Hypothalamus (tissue), 51 donors: Measurements from ENCODE around the gene FAM107B.
"Not testable (repeated sequence)": the region's sequence is repeated elsewhere in the genome, so short reads cannot be mapped to it uniquely, and the experiment has no call there.

ENCODE experiments used
- DNase-seq, 51 donors: peaks; one replicate each; lab custom pipeline; 2025; lab: John Stamatoyannopoulos, UW

The FAM107B gene

DNA sequence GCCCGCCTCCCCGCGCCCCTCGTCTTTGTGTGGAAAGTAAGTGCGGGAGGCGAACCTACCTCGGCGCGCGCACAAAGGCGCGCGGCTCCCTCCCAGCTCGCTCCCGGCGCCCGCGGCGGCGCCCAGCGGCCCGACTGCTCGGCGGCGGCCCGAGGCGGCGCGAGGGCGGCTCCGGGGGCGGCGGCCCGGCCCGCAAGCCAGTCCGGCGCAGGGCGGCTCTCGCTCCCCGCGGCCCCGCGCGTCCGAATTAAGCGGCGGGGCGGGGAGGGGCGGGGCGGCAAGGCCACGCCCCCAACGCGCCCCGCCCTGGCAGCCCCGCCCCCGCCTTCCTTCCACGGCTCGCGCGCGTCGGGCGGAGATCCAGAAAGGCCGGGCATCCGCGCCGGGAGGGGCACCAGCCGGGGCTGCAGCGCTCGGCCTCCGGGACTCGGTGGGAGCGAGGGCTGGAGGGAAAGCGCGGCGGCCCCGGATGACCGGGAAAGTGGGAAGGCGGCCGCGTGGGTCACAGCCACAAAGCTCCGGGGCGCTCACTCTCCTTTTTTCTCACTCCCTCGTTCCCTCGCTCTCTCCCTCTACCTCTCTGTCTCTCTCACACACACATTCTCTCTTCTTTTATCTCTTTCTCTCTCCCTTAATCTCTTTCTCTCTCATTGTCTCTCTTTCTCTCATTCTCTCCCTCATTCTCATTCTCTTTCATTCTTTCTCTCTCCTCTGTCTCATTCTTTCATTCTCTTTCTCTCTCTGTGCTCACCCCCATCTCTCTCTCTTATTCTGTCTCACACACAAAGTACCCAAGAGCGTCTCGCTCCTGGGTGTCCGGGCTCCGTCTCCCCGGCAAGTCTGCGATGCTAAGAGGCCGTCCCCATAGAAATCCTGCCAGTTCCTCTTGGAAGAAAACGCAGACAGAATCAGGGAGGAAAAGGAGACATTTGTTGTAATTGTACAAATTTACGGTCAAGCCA lies 170.2 kb downstream of the FAM107B start:
- peak in 48 of 51 donors; percentile 16 to 93 (median 80) for DNase-seq

DNA sequence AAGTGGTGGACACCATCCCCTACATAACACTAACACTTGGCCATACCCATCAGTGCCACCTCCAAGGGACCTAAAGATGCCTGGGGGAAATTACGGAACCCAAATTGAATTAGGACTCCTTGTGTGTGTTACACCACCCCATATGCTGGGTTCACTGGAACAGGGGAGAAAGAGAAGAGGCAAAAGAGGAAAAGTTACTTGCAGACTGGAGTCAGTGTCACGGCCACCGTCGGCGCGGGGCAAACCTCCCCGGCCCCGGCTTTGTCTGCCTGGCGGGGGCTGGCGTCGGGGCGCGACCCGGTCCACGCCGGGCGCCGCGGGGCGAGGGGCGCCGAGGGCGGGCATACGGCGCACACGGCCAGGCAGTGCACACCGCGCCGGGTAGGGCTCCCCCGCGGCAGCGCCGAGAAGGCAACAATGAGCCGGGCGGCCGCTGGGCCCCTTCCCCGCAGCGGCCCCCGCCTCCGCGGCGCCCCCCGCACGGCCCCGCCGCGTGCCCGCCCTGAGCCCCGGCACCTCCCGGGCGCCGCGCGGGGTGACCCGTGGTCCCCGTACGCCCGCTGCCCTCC lies 171.1 kb downstream of the FAM107B start:
- DNase-seq = peak in 4 of 51 donors; percentile 11 to 46 (median 28)

DNA sequence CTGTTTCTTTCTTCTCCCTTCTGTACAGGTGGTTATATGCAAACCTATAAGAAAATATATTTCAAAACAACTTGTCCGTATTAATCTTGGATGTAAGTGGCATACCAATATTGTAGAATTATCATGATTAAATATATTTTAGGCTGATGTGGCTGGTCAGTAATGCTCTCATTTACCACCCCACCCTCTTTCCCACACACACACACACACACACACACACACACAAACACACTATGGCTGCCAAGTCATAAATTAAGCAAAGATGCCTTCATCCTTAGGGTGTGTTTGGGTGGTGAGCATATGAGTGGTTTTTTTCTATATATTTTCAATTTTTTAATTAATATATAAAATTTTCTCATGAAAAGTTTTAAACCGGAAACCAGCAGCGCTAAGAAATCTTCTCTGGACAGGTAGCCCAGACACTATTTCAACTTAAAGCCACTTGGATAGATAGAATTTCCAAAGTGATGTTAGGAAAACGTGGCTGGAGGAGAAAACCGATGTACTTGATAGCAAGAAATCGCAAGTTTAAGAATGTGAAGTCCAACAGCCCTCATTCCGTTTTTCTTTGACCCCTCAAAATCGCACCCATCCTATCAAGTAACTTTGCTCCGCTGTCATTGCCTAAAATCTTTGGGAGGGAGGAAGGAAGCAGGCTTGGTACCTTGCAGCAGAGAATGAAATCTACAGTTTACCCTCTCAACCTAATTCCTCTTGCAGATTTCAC lies 171.7 kb downstream of the FAM107B start:
- no peak for DNase-seq

DNA sequence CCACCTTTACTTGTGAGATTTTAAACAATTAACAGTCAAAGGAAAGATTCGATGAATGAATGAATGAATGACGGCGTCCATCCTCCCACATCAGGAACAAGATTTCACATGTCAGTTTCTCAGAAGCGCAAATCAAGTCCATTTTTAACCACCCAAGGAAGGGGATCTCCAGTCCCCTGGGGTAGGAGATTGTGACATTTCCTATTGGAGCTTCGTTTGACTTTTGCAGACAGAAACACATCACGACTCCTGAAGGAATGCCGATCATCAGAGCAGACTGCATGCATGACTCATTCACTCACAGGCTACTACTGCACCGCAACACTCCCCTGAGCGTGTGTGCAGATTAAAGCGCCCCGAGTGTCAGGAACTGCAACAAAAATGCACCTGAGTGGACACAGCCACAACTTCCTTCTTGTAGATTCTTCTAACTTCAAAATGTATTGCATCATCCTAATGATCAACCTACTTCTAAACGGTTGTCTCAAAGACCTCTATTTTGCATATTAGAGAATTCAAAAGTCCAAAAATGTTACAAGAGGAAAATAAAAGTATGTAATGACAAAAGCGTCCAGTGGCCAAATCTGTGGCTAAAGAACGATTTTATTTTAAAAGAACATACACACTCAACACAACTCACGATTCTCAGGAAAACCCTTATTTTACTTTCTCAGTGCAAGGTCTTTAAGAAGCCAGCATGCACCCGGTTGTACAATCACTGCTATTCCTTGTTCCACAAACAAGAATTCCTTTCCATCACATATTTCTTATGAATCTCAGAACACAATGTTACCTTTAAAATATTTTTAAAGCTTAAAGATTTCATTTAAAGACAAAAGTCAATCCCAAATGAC lies 172.6 kb downstream of the FAM107B start:
- DNase-seq = peak in 5 of 51 donors; percentile 15 to 29 (median 27)

- no peak for DNase-seq
These were observed 173.4 kb downstream of the FAM107B start for GRCh38 chr10:14601326-14601725.

- DNase-seq = no peak
These were observed 174.6 kb downstream of the FAM107B start for GRCh38 chr10:14600065-14600464.

DNA sequence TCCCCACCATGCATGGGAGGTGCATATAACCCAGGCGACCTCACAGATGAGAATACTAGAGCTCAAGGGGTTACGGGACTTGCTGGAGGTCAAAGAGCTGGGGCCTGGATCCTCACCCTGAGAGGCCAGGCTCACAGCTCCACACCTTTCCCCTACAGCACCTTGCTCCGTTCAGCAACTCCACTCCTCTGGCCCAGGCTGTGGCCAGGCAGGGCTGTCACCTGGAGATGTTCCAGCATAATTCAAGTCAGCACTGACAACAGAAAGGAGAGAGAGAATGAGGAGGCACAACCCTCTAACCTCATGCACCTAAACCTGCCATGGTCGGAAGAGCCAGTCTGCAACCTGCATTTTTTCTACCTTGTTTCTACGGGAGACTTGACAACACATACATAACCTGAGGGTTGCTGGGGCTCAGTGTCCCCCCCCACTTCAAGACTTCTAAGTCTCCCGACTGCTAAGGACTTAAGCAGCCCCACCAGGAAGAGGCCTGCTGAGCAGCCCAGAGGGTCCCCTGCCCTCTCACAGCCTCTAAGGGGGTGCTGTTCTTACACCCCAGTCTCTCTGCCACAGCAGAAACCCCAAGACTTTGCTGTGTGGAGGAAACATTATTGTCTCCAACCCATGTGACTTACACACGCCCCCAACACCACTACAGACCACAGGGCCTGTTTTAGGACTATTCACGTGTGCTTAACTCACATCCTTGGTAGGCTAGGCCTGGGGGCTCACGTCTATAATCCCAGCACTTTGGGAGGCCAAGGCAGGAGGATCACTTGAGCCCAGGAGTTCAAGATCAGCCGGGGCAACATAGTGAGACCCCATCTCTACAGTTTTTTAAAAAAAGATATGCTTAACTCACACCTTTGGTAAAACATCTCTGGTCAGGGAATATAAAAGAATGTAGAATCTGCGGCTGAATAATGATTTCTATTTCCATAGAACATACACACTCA lies 175.6 kb downstream of the FAM107B start:
- DNase-seq = no peak

GRCh38 chr10:14595526-14596182 lies 179.0 kb downstream of the FAM107B start:
- no peak for DNase-seq

GRCh38 chr10:14594878-14595525 lies 179.7 kb downstream of the FAM107B start:
- DNase-seq = no peak

GRCh38 chr10:14593806-14594205 lies 180.9 kb downstream of the FAM107B start:
- no peak for DNase-seq

DNA sequence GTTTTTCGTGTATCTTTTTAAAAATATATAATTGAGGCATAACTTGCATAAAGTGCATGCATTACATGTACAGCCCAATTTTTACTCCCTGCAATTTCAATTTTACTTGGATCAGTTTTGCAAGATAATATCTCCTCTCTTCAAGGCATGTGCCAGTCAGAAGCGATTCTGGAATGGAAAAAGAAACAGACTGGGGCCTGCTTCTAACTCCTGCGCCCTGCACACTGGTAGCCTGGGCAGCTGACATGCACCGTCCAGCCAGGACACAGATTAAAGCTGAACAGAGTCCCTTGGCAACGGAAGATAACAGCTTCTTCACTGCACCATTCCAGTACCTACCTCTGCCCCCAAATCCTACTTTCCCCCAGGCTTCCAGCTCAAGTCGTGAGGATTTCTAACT lies 182.1 kb downstream of the FAM107B start:
- DNase-seq = no peak

- no peak for DNase-seq
These were observed 182.7 kb downstream of the FAM107B start for GRCh38 chr10:14592026-14592425.

DNA sequence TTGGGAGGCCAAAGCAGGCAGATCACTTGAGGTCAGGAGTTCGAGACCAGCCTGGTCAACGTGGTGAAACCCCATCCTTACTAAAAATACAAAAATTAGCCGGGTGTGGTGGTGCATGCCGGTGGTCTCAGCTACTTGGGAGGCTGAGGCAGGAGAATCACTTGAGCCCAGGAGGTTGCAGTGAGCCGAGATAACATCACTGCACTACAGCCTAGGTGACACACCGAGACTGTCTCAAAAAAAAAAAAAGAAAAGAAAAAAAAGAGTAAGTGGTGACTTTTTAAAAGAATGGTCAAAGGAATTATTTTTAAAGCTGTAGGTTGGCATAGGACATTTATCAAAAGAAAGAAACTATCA lies 185.8 kb downstream of the FAM107B start:
- DNase-seq = not testable (repeated sequence)

DNA sequence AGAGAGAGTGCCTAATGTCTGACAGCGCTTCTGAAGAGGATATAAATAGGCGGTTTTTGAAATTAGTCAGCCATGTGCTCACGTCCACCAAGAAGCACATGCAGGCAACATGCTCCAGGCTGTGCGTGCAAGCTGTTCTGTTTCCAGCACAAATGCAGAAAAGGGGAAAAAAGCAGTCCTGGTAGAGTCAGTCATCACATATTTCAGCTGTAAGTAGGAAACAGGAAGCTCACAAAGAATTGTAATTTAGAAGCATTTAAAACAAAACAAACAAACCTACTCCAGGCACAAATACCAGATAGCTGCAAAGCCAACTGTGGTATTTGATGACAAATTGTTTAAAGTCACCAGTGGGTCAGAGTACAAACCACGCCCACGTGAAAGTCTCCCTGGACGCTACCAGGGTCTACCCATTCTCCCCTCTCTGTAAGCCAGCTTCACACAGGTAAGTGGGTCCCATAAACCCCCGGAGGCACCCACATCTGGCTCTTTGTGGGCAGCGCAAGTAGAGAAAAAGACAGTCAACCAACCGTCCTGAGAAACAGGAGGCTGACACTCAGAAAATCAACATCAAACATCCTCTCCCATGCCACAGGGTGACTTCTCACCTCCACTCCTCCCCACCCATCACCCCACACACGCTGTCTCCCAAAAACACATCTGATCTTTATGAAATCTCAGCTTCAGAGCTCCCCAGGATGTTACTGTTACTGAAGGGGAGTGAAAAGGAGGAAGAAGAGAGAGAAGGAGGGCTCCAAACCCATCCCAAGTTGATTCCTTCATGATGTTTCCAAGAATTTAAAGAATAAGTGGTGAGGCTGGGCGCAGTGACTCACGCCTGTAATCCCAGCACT lies 186.4 kb downstream of the FAM107B start:
- DNase-seq = peak in 1 of 51 donors; percentile 22

DNA sequence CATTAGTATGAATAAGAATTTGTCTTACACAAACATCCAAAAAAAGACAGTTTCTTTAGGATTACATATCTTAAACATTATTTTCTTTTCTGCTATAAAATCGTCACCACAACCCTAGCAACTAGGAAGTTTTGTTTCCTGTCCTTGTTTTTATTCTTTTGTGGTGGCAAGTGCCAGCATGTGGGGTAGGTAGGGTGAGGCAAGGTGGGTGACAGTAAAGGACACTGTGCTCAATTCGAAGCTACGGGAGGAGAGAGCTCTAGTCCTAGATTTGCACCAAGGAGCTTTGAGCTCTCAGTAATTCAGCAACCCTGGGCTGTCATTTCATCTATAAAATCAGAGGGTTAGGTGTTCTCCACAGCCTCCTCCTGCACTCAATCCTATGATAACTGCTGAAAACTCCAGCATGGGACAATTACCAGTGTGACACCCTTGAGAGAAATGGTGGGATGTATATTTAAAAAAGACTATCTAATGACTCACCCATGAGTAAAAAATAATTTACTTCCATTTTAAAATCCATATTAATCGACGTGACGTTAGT lies 187.1 kb downstream of the FAM107B start:
- DNase-seq = no peak

DNA sequence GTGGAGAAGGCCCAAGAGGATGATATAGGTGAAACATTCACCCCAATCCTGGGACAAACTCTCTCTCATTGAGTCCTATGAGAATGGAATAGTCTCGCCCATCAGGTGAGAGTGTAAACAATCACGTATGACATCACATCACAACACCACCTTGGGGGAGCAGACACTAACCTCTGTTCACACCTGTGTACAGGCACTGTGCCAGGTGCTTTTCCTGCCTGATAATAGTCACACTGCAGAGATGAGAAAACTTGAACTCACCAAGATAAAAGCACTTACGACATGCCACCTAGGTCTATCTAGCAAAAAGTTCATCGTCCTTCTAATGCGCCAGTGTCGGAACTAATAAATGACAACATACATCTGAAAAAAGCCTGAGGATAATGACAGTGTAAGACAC lies 187.8 kb downstream of the FAM107B start:
- no peak for DNase-seq
